Transverse colon (tissue), 4 donors: ENCODE results near the gene CEP104. TPM values are rescaled to one million over a fixed set of nuclear protein-coding genes. Genes with fewer than 3 reads are reported as not detected.

Experiments used
- DNase-seq: peaks from one replicate; pipeline ENCODE4 v3.0.0-alpha.2; 2019
- H3K27ac ChIP-seq, 4 donors: fragments of 200-600 bp; sonication (generic); 2 replicates each; pipeline ENCODE4 v1.5.1; 2016 to 2018; ENCODE audit warnings: inconsistent platforms in 4 of 4
- H3K27me3 ChIP-seq: fragments of 200-600 bp; sonication (generic); 2 replicates; pipeline ENCODE4 v1.5.1; 2017; ENCODE audit warnings: inconsistent platforms
- H3K36me3 ChIP-seq, 4 donors: fragments of 200-600 bp; sonication (generic); 2 replicates each; pipeline ENCODE4 v1.5.1; 2017 to 2019; ENCODE audit warnings: inconsistent platforms in 4 of 4
- H3K4me1 ChIP-seq, 4 donors: fragments of 200-600 bp; sonication (generic); 2 replicates each; pipeline ENCODE4 v1.5.1; 2017 to 2020; ENCODE audit warnings: inconsistent platforms in 4 of 4
- H3K4me3 ChIP-seq, 4 donors: fragments of 200-600 bp; sonication (generic); 1 replicate in 1 of 4; 2 replicates in 3 of 4; pipeline versions ENCODE4 v1.5.1 to v1.6.1; 2017 to 2019; ENCODE audit warnings: inconsistent platforms in 4 of 4
- H3K9me3 ChIP-seq, 2 donors: fragments of 200-600 bp; sonication (generic); 2 replicates each; pipeline ENCODE4 v1.5.1; 2017 to 2019; ENCODE audit warnings: inconsistent platforms in 2 of 2
- EP300 ChIP-seq: sonication (generic); formaldehyde crosslinking; IDR thresholded peaks from one replicate; pipeline ENCODE4 v1.6.1; 2017; ENCODE audit warnings: antibody characterized with exemption, low read depth
- POLR2A ChIP-seq: fragments of 450-650 bp; IDR thresholded peaks from one replicate; pipeline ENCODE4 v1.6.1; 2016; ENCODE audit warnings: antibody characterized with exemption, mild to moderate bottlenecking, moderate library complexity
- POLR2AphosphoS5 ChIP-seq, 3 donors: sonication (generic); formaldehyde crosslinking; IDR thresholded peaks; one replicate each; pipeline ENCODE4 v1.6.1; 2016; ENCODE audit warnings: antibody characterized with exemption in 3 of 3
- WGBS, 2 donors: methylation state at CpG; one replicate each; pipeline ENCODE4 v1.1.5; 2018; ENCODE audit warnings: low coverage in 1 of 2; 5-methylcytosine and 5-hydroxymethylcytosine counted together
- in situ Hi-C, 4 donors: fragments of 200-750 bp; cut with MboI; loops; one replicate each; pipeline versions ENCODE4 v1.15.0 to v1.15.1; 2017; ENCODE audit warnings: low sequenced_read_pairs in 3 of 4, low pct_ligation_motif_present in 1 of 4, low pct_unique_long_range_greater_than_20kb in 1 of 4
- intact Hi-C: fragments of 100-400 bp; cut with DNase I; formaldehyde crosslinking; loops from one replicate; pipeline ENCODE4 v1.15.1; 2023; ENCODE audit warnings: low total_unique reads
- total RNA-seq, 4 donors: library from RNA; depleted of rRNA; stranded (reverse); fragments of >200 nt; gene quantifications; one replicate each; pipeline ENCODE4 v1.1.0, GENCODE V29; 2016
- TF ChIP-seq, protein P1 (sequence below), 5 experiments: fragments of 200-600 bp in 3 of 5; fragments of 450-650 bp in 2 of 5; sonication (generic) in 3 of 5; IDR thresholded peaks; 1 replicate in 2 of 5; 2 replicates in 3 of 5; pipeline ENCODE4 v1.5.1; 2016 to 2017; ENCODE audit warnings: antibody characterized with exemption in 5 of 5, inconsistent platforms in 3 of 5, mild to moderate bottlenecking in 2 of 5, moderate library complexity in 1 of 5

The CEP104 gene
- total RNA-seq, 4 donors from 2014 or later: 34.4 to 57.7 (median 43.5) TPM

DNA sequence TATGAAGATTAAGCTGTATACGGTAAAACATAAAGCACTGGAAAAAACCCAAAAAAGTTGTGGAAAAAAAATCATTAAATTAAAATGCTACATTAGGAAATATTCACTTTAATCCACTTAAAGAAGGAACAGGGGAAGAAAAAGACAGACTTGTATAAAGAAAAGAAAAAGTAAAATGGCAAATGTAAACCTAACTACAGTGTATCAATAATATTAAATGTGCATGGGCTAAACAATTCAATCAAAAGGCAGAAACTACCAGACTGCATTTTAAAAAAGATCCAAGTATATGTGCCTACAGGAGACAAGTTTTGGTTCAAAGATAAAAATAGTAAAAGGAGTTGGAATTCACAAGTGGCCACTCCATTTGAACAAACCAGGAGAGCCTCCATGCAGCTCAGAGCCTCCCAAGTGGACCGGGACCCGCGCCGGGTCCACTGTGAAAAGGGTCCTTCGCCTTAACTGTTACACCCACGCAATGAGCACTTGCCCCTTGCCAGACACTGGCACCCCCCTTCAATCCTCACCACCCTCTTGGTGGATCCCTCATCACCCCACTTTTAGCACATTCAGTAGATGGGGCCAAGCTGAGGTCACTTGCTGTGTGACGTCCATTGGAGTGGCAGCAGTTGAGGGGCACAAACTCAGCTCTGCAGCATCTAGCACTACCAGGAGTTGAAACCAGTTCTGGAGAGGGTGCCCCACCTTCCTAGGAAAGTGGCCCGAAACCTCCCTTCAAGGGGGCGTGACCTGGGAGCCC lies 42.2 kb upstream of the CEP104 start:
- WGBS, 2 donors: 54 to 81% methylated on average over 7 to 9 of the region's 10 CpGs
- TF ChIP-seq, protein P1, sequence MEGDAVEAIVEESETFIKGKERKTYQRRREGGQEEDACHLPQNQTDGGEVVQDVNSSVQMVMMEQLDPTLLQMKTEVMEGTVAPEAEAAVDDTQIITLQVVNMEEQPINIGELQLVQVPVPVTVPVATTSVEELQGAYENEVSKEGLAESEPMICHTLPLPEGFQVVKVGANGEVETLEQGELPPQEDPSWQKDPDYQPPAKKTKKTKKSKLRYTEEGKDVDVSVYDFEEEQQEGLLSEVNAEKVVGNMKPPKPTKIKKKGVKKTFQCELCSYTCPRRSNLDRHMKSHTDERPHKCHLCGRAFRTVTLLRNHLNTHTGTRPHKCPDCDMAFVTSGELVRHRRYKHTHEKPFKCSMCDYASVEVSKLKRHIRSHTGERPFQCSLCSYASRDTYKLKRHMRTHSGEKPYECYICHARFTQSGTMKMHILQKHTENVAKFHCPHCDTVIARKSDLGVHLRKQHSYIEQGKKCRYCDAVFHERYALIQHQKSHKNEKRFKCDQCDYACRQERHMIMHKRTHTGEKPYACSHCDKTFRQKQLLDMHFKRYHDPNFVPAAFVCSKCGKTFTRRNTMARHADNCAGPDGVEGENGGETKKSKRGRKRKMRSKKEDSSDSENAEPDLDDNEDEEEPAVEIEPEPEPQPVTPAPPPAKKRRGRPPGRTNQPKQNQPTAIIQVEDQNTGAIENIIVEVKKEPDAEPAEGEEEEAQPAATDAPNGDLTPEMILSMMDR (IDR thresholded peaks at IDR 0.05): no peak
- TF ChIP-seq POLR2A (no peak), EP300 (no peak), POLR2AphosphoS5 (IDR thresholded peaks at IDR 0.05) (no peak)
- no peaks in the 10 kb centered on the region for H3K36me3 ChIP-seq
- peak overlapping the region; percentile 89 to 100 (median 98) for H3K27ac ChIP-seq
- peaks cover 7 to 28% (median 23%) of the 10 kb centered on the region in 4 donors for H3K4me1 ChIP-seq
- no peak for DNase-seq
- in situ Hi-C loops (no loop called here), intact Hi-C loops (no loop called here)
- no peaks in the 10 kb centered on the region for H3K27me3 ChIP-seq
- H3K4me3 ChIP-seq: peak overlapping the region; percentile 80 to 96 (median 90)
- peaks cover 0 to 10% of the 10 kb centered on the region in 2 donors for H3K9me3 ChIP-seq

DNA sequence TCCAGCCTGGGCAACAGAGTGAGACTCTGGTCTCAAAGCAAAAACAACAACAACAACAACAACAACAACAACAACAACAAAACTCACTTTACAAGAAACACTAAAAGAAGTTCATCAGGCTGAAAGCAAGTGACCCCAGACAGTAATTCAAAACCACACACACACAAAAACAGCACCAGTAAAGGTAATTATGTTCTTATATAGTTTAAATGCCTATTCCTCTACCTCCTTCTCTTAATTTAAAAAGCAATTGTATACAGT lies 41.4 kb upstream of the CEP104 start:
- Histone ChIP-seq H3K27ac (no peak overlapping the region), H3K9me3 (peaks cover 0 to 10% of the 10 kb centered on the region in 2 donors), H3K36me3 (no peaks in the 10 kb centered on the region), H3K4me3 (no peak overlapping the region), H3K4me1 (peaks cover 7 to 25% (median 20%) of the 10 kb centered on the region in 4 donors), H3K27me3 (no peaks in the 10 kb centered on the region)
- TF ChIP-seq EP300: no peak
- TF ChIP-seq POLR2AphosphoS5 (IDR thresholded peaks at IDR 0.05): no peak
- TF ChIP-seq, protein P1 (IDR thresholded peaks at IDR 0.05): no peak
- in situ Hi-C loops (no loop called here), intact Hi-C loops (no loop called here)
- DNase-seq: no peak

DNA sequence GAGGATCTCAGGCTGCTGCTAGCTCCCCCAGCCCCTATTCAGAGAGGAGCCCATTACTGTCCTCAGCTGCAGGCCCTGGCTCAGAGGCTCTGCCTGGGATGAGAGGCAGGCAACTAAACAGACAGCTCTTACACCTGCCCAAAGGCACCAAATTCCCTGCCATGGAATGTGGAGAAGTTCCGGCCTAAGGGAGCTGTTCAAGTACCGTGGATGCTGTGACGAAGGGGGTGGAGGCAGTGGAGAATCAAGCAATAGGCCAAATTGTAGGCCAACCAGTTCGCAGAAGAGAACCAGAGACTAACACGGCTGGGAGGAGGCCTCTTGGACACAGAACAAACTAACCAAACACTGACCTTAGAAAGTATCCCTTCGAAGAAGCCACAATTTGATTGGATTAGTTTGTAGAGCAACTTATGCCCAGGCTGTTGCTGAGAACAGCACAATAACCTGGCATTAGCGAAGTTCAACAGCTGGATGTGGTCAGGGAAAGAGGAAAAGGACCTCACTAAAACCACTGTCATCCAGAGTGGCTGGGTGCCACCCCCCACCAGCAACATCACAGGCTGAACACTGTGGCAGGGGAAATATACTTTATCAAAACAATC lies 39.5 kb upstream of the CEP104 start:
- H3K27me3 ChIP-seq: no peaks in the 10 kb centered on the region
- peaks cover 0 to 10% of the 10 kb centered on the region in 2 donors for H3K9me3 ChIP-seq
- intact Hi-C loops: no loop called here
- 91 to 97% methylated on average over 5 to 7 of the region's 7 CpGs for WGBS, 2 donors
- H3K4me1 ChIP-seq: peaks cover 7 to 17% (median 11%) of the 10 kb centered on the region in 4 donors
- in situ Hi-C loops: no loop called here
- H3K27ac ChIP-seq: peak overlapping the region in 1 of 4 donors; percentile 25
- TF ChIP-seq EP300 (no peak), POLR2AphosphoS5 (IDR thresholded peaks at IDR 0.05) (no peak), POLR2A (no peak)
- TF ChIP-seq, protein P1 (IDR thresholded peaks at IDR 0.05): no peak
- H3K4me3 ChIP-seq: no peak overlapping the region
- DNase-seq: no peak
- H3K36me3 ChIP-seq: no peaks in the 10 kb centered on the region

DNA sequence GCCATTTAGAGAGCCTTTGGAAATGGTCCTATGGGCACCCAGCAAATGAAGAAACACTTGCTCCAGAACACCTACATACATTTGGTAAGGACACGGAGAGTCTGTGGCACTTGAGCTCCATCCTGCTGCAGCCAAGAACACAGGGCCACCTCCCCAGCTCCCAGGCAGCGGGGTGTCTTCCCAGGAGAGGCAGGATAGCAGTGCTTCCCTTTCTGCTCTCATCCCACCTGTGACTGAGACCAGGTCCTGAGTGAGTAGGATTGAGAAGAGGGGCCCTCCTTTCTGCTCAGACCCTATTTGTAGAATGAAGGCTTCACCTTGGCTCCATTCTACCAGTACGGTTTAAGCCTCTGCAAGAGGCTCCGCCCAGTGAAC lies 38.9 kb upstream of the CEP104 start:
- no peak for DNase-seq
- in situ Hi-C loops: no loop called here
- Histone ChIP-seq H3K9me3 (peaks cover 0 to 10% of the 10 kb centered on the region in 2 donors), H3K36me3 (peaks cover 0 to 4% (median 0%) of the 10 kb centered on the region in 4 donors), H3K4me1 (peaks cover 6 to 20% (median 11%) of the 10 kb centered on the region in 4 donors), H3K4me3 (no peak overlapping the region), H3K27me3 (no peaks in the 10 kb centered on the region), H3K27ac (peak overlapping the region in 1 of 4 donors; percentile 25)
- 96% methylated on average over 4 of the region's 4 CpGs; no CpG with 5 or more reads in 1 of the 2 donors for WGBS, 2 donors
- no peak for TF ChIP-seq POLR2AphosphoS5 (IDR thresholded peaks at IDR 0.05)
- no peak for TF ChIP-seq EP300
- TF ChIP-seq, protein P1 (IDR thresholded peaks at IDR 0.05): no peak
- TF ChIP-seq POLR2A: no peak
- intact Hi-C loops: no loop called here
